ENCODE results near the gene TMEM183A. TPM values are rescaled to one million over a fixed set of nuclear protein-coding genes. Genes with fewer than 3 reads are reported as not detected.

Gene TMEM183A
- total RNA-seq, 4 donors from 2014 or later, result 51.2 to 79.6 (median 62.6) TPM

DNA sequence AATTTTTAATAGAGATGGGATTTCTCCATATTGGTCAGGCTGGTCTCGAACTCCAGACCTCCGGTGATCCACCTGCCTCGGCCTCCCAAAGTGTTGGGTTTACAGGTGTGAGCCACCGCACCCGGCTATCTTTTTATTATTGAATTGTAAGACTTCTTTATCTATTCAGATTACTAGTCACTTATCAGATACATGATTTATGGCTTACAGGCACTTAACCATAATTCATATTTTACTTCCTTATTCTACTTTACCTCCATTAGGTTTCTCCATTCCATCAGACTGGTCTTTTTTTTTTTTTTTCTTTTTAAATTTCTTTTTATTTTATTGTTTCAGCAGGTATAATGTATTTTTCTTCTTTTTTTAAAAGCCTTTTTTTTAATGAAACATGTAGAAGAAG, 4.4 kb downstream of the TMEM183A start:
- TF ChIP-seq, protein P1, sequence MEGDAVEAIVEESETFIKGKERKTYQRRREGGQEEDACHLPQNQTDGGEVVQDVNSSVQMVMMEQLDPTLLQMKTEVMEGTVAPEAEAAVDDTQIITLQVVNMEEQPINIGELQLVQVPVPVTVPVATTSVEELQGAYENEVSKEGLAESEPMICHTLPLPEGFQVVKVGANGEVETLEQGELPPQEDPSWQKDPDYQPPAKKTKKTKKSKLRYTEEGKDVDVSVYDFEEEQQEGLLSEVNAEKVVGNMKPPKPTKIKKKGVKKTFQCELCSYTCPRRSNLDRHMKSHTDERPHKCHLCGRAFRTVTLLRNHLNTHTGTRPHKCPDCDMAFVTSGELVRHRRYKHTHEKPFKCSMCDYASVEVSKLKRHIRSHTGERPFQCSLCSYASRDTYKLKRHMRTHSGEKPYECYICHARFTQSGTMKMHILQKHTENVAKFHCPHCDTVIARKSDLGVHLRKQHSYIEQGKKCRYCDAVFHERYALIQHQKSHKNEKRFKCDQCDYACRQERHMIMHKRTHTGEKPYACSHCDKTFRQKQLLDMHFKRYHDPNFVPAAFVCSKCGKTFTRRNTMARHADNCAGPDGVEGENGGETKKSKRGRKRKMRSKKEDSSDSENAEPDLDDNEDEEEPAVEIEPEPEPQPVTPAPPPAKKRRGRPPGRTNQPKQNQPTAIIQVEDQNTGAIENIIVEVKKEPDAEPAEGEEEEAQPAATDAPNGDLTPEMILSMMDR (IDR thresholded peaks at IDR 0.05; ENCODE audit: low read depth), result no peak

GRCh38 chr1:203017061-203017460, 9.9 kb downstream of the TMEM183A start:
- TF ChIP-seq, protein P1 (IDR thresholded peaks at IDR 0.05; ENCODE audit: low read depth), result no peak

DNA sequence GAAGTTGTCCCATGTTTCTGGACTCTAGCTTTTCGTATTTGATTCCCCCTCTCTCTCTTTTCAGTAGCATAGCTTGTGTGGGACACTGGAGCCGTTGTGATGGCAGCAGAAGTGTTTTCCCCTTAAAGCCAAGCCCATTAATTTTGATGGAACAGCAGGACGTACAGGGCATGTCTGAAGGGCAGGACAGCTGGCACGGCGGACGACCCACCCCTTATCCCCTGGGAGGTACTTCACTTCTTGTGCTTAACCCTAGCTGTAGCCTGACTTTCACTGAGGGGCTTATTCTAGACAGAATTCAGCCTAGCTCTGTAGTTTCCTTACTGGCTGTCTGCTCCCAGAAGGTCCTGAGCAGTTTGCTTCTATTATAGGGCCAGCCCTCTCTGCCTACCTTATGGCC, 10.5 kb downstream of the TMEM183A start:
- TF ChIP-seq, protein P1 (IDR thresholded peaks at IDR 0.05; ENCODE audit: low read depth), result no peak

DNA sequence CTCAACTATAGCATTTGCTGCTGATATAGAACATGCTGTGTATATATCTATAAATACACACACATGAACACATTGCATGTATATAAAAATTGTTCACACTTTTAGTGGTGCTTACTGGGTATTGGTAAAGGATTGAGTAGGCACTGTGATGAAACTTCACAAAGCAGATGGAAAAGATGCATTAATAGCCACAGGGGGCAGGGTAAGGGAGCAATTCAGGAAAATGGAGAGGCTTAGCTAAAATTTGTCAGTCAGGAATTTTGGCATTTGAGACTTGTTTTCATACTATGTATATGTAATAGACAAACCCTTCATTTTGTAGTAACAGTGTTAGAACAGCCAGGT, 18.5 kb downstream of the TMEM183A start:
- TF ChIP-seq, protein P1 (IDR thresholded peaks at IDR 0.05; ENCODE audit: low read depth), result no peak

- TF ChIP-seq, protein P1 (IDR thresholded peaks at IDR 0.05; ENCODE audit: low read depth), result no peak
Observed at GRCh38 chr1:203026031-203026665, 19.0 kb downstream of the TMEM183A start, which contains the start of gene PPFIA4. Gene PPFIA4 (plus strand): TSS chr1:203026491. CDS start chr1:203039009, 12,518 bp downstream.

DNA sequence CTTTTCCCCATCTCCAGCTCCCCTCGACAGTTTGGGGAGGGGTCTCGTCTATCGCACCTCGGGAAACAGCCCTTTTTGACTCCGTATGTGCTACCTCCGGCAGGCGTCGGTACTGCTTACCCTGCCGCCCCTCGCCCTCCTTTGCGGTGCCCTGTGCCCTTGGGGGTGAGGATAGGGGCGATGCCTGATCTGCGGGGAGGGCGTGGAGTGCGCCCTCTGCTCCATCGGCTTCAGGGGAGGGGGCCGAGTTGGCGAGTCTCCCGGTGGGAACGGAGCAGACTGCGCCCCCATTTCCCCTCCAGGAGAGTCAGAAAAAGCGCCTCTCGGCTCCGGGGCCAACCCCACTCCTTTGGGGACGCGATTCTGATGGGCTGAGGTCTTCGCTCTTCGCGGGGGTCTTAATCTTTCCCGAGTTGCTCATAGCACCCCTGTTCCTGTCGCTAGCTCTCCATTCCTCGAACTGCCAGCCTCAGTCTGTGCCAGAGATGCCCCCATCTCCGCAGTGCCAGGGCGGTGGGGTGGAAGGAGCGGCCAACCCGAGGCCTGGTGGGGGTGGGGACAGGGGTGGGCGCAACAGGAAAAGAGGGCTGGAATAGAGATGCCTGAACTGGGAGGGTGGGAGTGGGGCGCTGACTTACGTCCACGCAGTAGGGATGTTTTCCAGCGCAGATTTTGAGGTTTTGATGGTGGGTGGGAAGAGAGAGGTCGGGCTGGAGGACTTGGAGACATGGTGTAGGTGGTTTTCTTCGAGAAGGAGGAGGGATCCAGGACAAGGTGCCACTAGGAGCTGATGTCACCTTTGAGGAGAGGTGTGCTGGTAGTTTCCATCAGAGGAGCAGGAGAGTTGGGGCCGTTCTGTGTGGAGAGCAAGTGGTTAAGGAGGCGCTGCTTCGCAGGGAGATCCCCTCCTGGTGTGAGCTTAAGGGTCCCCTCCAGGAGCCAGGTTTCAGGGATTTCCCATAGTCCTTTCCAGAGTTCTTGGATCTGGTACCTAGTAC, 19.8 kb downstream of the TMEM183A start:
- TF ChIP-seq, protein P1 (IDR thresholded peaks at IDR 0.05; ENCODE audit: low read depth), result no peak

Measured in subcutaneous adipose tissue (tissue), 4 donors.